HepG2 (cell line): Measurements from ENCODE around the gene NDUFC1. TPM values are rescaled to one million over a fixed set of nuclear protein-coding genes. Genes with fewer than 3 reads are reported as not detected.

ENCODE experiments used
- ATAC-seq: fragments of 200-7000 bp; cut with Tn5 transposase; 3 replicates; pipeline ENCODE4 v1.9.1; 2020; ENCODE audit warnings: mild to moderate bottlenecking, moderate library complexity
- BruUV-seq: library from RNA; stranded (reverse); fragments of 400-500 nt; replicated peaks from 2 replicates; lab custom pipeline; 2021; lab: Mats Ljungman, UMichigan
- CTCF ChIA-PET: fragments of 300-600 bp; formaldehyde crosslinking; extraction: SDS; loops from one replicate; lab custom pipeline; 2021; ENCODE audit warnings: low total read pairs, inconsistent platforms, low intra/inter-chr PET ratio; lab: Yijun Ruan, JAX
- POLR2A ChIA-PET: fragments of 350-600 bp; sonication (Branson Sonifier 250); formaldehyde crosslinking; loops from one replicate; lab custom pipeline; 2020; ENCODE audit warnings: antibody characterized with exemption, inconsistent platforms; lab: Yijun Ruan, JAX
- DNase-seq: peaks from one replicate; pipeline ENCODE4 v3.0.0-alpha.2; 2015; ENCODE audit warnings: low spot score
- FAIRE-seq: peaks from 3 replicates; lab custom pipeline; 2011; peaks lifted over from hg19 to GRCh38; lab: Jason Lieb, UNC
- H2AFZ ChIP-seq: one replicate; pipeline ENCODE4 v1.6.1; 2011; ENCODE audit warnings: low read length, inconsistent platforms
- H3K27ac ChIP-seq: fragments of 300-600 bp; 3 replicates; pipeline ENCODE4 v1.8.0; 2011; ENCODE audit warnings: mixed run types, mild to moderate bottlenecking, mixed read lengths, low read length, inconsistent platforms; ENCODE audit not compliant: insufficient read depth; ENCODE audit errors: extremely low read length
- H3K27me3 ChIP-seq, 2 experiments: fragments of 200-600 bp in 1 of 2; 2 replicates in 1 of 2; 3 replicates in 1 of 2; pipeline versions ENCODE4 v1.6.0 to v1.8.0; 2011; ENCODE audit warnings: low read length in 2 of 2, mild to moderate bottlenecking in 2 of 2, moderate library complexity in 2 of 2, inconsistent platforms in 1 of 2; ENCODE audit not compliant: insufficient read depth in 2 of 2, control insufficient read depth in 1 of 2
- H3K36me3 ChIP-seq, 2 experiments: fragments of 200-600 bp in 1 of 2; replicated peaks in 1 of 2; 2 replicates in 1 of 2; 3 replicates in 1 of 2; pipeline versions ENCODE4 v1.5.1 to v1.8.0; 2011; ENCODE audit warnings: low read length in 2 of 2, inconsistent platforms in 1 of 2; ENCODE audit not compliant: insufficient read depth in 2 of 2, control insufficient read depth in 1 of 2
- H3K4me1 ChIP-seq: 2 replicates; pipeline ENCODE4 v1.5.1; 2012; ENCODE audit warnings: low read length, inconsistent platforms; ENCODE audit not compliant: insufficient read depth
- H3K4me2 ChIP-seq: 2 replicates; pipeline ENCODE4 v1.6.0; 2011; ENCODE audit warnings: low read depth, low read length, inconsistent platforms
- H3K4me3 ChIP-seq, 3 experiments: fragments of 200-600 bp in 1 of 3; sonication (generic), shearing (Covaris generic) in 1 of 3; replicated peaks in 1 of 3; 2 replicates each; pipeline ENCODE4 v1.5.1; 2011 to 2016; ENCODE audit warnings: low read length in 3 of 3, inconsistent platforms in 2 of 3, low read depth in 2 of 3, mild to moderate bottlenecking in 2 of 3, control low read depth in 1 of 3, mixed read lengths in 1 of 3; ENCODE audit not compliant: insufficient read depth in 1 of 3
- H3K79me2 ChIP-seq: one replicate; pipeline ENCODE4 v1.6.1; 2011; ENCODE audit warnings: low read length, inconsistent platforms; ENCODE audit not compliant: insufficient read depth
- H3K9ac ChIP-seq: 2 replicates; pipeline ENCODE4 v1.6.0; 2011; ENCODE audit warnings: mild to moderate bottlenecking, low read depth, low read length, inconsistent platforms; ENCODE audit not compliant: insufficient read depth
- H3K9me3 ChIP-seq: 2 replicates; pipeline ENCODE4 v1.5.1; 2012; ENCODE audit warnings: mild to moderate bottlenecking, low read length
- H4K20me1 ChIP-seq: 2 replicates; pipeline ENCODE4 v1.6.0; 2011; ENCODE audit warnings: inconsistent platforms, mild to moderate bottlenecking, low read length, moderate library complexity; ENCODE audit not compliant: insufficient read depth
- CEBPG ChIP-seq: IDR thresholded peaks from 2 replicates; pipeline ENCODE4 v1.6.1; 2016
- POLR2AphosphoS2 ChIP-seq: IDR thresholded peaks from 2 replicates; pipeline ENCODE4 v1.6.1; 2011; ENCODE audit warnings: low read depth, low read length, improper control_type of control experiment
- TBL1XR1 ChIP-seq: fragments of 150-350 bp; IDR thresholded peaks from 2 replicates; pipeline ENCODE4 v1.6.1; 2014; ENCODE audit warnings: borderline replicate concordance, low read length; ENCODE audit not compliant: partially characterized antibody
- ZBTB42 ChIP-seq: sonication (generic); formaldehyde crosslinking; IDR thresholded peaks from 2 replicates; pipeline ENCODE4 v1.5.0; 2020; ENCODE audit warnings: mild to moderate bottlenecking, missing genetic modification reagents
- ZFYVE20 ChIP-seq: sonication (generic); formaldehyde crosslinking; IDR thresholded peaks from 2 replicates; pipeline ENCODE4 v1.8.0; 2023; ENCODE audit warnings: low read depth, mild to moderate bottlenecking, moderate library complexity, missing genetic modification reagents, borderline replicate concordance
- ZNF30 ChIP-seq: sonication (generic); formaldehyde crosslinking; IDR thresholded peaks from 2 replicates; pipeline ENCODE4 v1.5.0; 2020; ENCODE audit warnings: mild to moderate bottlenecking, missing genetic modification reagents
- WGBS: methylation state at CpG from one replicate; pipeline ENCODE4 v1.1.6; 2017; ENCODE audit warnings: low lambda C conversion rate; 5-methylcytosine and 5-hydroxymethylcytosine counted together
- in situ Hi-C: cut with HindIII; loops from 2 replicates; pipeline ENCODE4 v1.10.0; 2017; ENCODE audit warnings: low pct_unique_long_range_greater_than_20kb; ENCODE audit not compliant: extremely low pct_ligation_motif_present
- intact Hi-C: fragments of 100-400 bp; cut with micrococcal nuclease; formaldehyde crosslinking; loops from one replicate; pipeline ENCODE4 v1.10.0; 2022; ENCODE audit not compliant: unreplicated experiment
- polyA plus RNA-seq, 8 experiments: library from polyadenylated mRNA; depleted of rRNA in 3 of 8; stranded (reverse) in 7 of 8; unstranded in 1 of 8; fragments of >200 nt; fragmentation: Illumina TruSeq in 4 of 8; extraction: Trizol in 4 of 8; gene quantifications; 2 replicates each; pipeline versions ENCODE4 v1.2.1 to v1.2.3, GENCODE V29; 2011 to 2016; ENCODE audit warnings: low read depth in 4 of 8, missing spikeins in 1 of 8, mixed read lengths in 1 of 8; ENCODE audit not compliant: insufficient read depth in 1 of 8
- total RNA-seq, 5 experiments: library from RNA; depleted of rRNA; stranded (reverse); fragments of >200 nt; fragmentation: Illumina TruSeq; extraction: Trizol; gene quantifications; 2 replicates each; pipeline ENCODE4 v1.2.3, GENCODE V29; 2016; ENCODE audit warnings: low read depth in 1 of 5
- TF ChIP-seq, protein P1 (sequence below): sonication (generic); formaldehyde crosslinking; IDR thresholded peaks from 2 replicates; pipeline ENCODE4 v1.4.0; 2020; ENCODE audit warnings: missing genetic modification reagents
- TF ChIP-seq, protein P2 (sequence below): sonication (generic); formaldehyde crosslinking; conservative IDR thresholded peaks from 2 replicates; pipeline ENCODE4 v1.4.0; 2020; ENCODE audit warnings: mild to moderate bottlenecking, missing genetic modification reagents, moderate library complexity
- TF ChIP-seq, protein P3 (sequence below): sonication (generic); formaldehyde crosslinking; IDR thresholded peaks from 2 replicates; pipeline ENCODE4 v1.4.0; 2020; ENCODE audit warnings: missing genetic modification reagents, borderline replicate concordance
- TF ChIP-seq, protein P4 (sequence below): sonication (generic); IDR thresholded peaks from 2 replicates; pipeline ENCODE4 v1.6.1; 2016; ENCODE audit warnings: low read depth, borderline replicate concordance
- TF ChIP-seq, protein P5 (sequence below): sonication (generic); formaldehyde crosslinking; IDR thresholded peaks from 2 replicates; pipeline ENCODE4 v1.5.0; 2020; ENCODE audit warnings: missing genetic modification reagents

NDUFC1 gene
- total and polyA plus RNA-seq, 2 of the 13 experiments (the other 11 are each of a cell fraction or from before 2014, with no cell fraction given) = 43.4 to 96.4 TPM

DNA sequence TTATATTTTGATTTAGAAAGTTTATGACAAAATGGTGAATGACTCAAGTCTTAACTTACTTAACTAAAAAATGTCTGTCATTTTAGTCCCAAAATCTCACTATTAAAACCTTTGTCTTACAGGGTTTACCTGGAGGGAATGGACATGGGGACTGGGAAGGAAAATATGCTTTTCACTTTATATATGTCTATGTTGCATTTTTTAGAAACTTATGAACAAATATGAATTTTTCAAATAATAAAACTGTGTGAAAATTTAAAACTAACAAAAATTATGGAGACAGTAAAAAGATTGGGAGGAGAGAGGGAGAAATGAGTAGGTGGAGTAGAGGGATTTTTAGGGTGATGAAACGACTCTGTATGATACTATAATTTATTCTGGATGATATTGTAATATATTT lies 28.4 kb downstream of the NDUFC1 start (continued):
- TF ChIP-seq, protein P1, sequence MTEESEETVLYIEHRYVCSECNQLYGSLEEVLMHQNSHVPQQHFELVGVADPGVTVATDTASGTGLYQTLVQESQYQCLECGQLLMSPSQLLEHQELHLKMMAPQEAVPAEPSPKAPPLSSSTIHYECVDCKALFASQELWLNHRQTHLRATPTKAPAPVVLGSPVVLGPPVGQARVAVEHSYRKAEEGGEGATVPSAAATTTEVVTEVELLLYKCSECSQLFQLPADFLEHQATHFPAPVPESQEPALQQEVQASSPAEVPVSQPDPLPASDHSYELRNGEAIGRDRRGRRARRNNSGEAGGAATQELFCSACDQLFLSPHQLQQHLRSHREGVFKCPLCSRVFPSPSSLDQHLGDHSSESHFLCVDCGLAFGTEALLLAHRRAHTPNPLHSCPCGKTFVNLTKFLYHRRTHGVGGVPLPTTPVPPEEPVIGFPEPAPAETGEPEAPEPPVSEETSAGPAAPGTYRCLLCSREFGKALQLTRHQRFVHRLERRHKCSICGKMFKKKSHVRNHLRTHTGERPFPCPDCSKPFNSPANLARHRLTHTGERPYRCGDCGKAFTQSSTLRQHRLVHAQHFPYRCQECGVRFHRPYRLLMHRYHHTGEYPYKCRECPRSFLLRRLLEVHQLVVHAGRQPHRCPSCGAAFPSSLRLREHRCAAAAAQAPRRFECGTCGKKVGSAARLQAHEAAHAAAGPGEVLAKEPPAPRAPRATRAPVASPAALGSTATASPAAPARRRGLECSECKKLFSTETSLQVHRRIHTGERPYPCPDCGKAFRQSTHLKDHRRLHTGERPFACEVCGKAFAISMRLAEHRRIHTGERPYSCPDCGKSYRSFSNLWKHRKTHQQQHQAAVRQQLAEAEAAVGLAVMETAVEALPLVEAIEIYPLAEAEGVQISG (CRISPR knock-in tag) = no peak
- no peak for TF ChIP-seq ZFYVE20 (CRISPR knock-in tag)
- no peak for TF ChIP-seq POLR2AphosphoS2

DNA sequence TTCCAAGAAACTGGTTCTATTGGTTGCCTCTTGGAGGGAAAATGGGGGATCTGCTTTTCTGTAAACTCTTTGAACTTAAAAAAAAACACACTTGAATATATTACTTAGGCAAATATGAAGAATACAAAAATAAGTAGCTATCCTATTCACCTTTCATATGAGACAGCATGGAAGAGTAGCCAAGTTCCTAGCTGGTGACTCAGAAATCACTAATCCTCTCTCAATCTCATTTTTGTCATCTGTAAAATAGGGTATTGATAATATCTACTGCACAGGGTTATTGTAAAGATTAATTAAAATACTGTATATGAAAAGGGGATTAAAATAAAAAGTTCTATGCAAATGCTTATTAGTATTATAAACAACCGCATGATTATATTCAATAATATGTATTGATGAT lies 35.0 kb downstream of the NDUFC1 start:
- H3K4me2 ChIP-seq = peak overlapping the region; percentile 79
- 93% methylated on average over 1 of the region's 1 CpG for WGBS
- no peaks in the 10 kb centered on the region for H3K9me3 ChIP-seq
- no peaks in the 10 kb centered on the region for H3K36me3 ChIP-seq
- CTCF ChIA-PET = no interaction called here
- in situ Hi-C loops = no loop called here
- intact Hi-C loops = no loop called here
- peak overlapping the region; percentile 35 for H3K27ac ChIP-seq
- H4K20me1 ChIP-seq = no peaks in the 10 kb centered on the region
- H3K79me2 ChIP-seq = no peaks in the 10 kb centered on the region
- peaks cover 34% of the 10 kb centered on the region for H3K4me1 ChIP-seq
- peak overlapping the region in 1 of 3 experiments; percentile 69; a peak in 1 of 6 replicates for H3K4me3 ChIP-seq
- no peak for ATAC-seq
- no peak for DNase-seq
- POLR2A ChIA-PET = interaction anchor here (1.4 to 1.9 kb wide), 3 partner anchors 13 to 34 kb away, joined by 3 to 5 read pairs (median 4); partner anchors contain the start of gene NAA15
- no peak overlapping the region for H3K9ac ChIP-seq
- no peaks in the 10 kb centered on the region for H3K27me3 ChIP-seq
- H2AFZ ChIP-seq = peak overlapping the region; percentile 59
- no peak for FAIRE-seq
- BruUV-seq = no TSS peak
- TF ChIP-seq TBL1XR1 (no peak), ZBTB42 (CRISPR knock-in tag) (no peak), CEBPG (CRISPR knock-in tag) (no peak), ZNF30 (no peak)
- TF ChIP-seq, protein P2, sequence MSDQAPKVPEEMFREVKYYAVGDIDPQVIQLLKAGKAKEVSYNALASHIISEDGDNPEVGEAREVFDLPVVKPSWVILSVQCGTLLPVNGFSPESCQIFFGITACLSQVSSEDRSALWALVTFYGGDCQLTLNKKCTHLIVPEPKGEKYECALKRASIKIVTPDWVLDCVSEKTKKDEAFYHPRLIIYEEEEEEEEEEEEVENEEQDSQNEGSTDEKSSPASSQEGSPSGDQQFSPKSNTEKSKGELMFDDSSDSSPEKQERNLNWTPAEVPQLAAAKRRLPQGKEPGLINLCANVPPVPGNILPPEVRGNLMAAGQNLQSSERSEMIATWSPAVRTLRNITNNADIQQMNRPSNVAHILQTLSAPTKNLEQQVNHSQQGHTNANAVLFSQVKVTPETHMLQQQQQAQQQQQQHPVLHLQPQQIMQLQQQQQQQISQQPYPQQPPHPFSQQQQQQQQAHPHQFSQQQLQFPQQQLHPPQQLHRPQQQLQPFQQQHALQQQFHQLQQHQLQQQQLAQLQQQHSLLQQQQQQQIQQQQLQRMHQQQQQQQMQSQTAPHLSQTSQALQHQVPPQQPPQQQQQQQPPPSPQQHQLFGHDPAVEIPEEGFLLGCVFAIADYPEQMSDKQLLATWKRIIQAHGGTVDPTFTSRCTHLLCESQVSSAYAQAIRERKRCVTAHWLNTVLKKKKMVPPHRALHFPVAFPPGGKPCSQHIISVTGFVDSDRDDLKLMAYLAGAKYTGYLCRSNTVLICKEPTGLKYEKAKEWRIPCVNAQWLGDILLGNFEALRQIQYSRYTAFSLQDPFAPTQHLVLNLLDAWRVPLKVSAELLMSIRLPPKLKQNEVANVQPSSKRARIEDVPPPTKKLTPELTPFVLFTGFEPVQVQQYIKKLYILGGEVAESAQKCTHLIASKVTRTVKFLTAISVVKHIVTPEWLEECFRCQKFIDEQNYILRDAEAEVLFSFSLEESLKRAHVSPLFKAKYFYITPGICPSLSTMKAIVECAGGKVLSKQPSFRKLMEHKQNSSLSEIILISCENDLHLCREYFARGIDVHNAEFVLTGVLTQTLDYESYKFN (CRISPR knock-in tag) = no peak
- TF ChIP-seq, protein P3, sequence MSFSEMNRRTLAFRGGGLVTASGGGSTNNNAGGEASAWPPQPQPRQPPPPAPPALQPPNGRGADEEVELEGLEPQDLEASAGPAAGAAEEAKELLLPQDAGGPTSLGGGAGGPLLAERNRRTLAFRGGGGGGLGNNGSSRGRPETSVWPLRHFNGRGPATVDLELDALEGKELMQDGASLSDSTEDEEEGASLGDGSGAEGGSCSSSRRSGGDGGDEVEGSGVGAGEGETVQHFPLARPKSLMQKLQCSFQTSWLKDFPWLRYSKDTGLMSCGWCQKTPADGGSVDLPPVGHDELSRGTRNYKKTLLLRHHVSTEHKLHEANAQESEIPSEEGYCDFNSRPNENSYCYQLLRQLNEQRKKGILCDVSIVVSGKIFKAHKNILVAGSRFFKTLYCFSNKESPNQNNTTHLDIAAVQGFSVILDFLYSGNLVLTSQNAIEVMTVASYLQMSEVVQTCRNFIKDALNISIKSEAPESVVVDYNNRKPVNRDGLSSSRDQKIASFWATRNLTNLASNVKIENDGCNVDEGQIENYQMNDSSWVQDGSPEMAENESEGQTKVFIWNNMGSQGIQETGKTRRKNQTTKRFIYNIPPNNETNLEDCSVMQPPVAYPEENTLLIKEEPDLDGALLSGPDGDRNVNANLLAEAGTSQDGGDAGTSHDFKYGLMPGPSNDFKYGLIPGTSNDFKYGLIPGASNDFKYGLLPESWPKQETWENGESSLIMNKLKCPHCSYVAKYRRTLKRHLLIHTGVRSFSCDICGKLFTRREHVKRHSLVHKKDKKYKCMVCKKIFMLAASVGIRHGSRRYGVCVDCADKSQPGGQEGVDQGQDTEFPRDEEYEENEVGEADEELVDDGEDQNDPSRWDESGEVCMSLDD (CRISPR knock-in tag) = no peak
- TF ChIP-seq, protein P4, sequence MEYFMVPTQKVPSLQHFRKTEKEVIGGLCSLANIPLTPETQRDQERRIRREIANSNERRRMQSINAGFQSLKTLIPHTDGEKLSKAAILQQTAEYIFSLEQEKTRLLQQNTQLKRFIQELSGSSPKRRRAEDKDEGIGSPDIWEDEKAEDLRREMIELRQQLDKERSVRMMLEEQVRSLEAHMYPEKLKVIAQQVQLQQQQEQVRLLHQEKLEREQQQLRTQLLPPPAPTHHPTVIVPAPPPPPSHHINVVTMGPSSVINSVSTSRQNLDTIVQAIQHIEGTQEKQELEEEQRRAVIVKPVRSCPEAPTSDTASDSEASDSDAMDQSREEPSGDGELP = no peak
- TF ChIP-seq, protein P5, sequence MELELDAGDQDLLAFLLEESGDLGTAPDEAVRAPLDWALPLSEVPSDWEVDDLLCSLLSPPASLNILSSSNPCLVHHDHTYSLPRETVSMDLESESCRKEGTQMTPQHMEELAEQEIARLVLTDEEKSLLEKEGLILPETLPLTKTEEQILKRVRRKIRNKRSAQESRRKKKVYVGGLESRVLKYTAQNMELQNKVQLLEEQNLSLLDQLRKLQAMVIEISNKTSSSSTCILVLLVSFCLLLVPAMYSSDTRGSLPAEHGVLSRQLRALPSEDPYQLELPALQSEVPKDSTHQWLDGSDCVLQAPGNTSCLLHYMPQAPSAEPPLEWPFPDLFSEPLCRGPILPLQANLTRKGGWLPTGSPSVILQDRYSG (CRISPR knock-in tag) = no peak
